ENCODE measurements around the gene C6orf47. TPM values are rescaled to one million over a fixed set of nuclear protein-coding genes. Genes with fewer than 3 reads are reported as not detected.

C6orf47 gene
- total and polyA plus RNA-seq, 2 donors (not counting 3 experiments of a cell fraction or from before 2014, with no cell fraction given): 5.8 to 12.8 TPM

GRCh38 chr6:31687860-31688693 lies 27.5 kb upstream of the C6orf47 start:
- Histone ChIP-seq H3K36me3 (ENCODE audit: control insufficient read depth in 2 of 2, extremely low read depth in 1 of 2, insufficient read depth in 2 of 2, low read length in 2 of 2) (peaks cover 0 to 37% of the 10 kb centered on the region in 2 experiments), H3K9me1 (replicated peaks; ENCODE audit: control insufficient read depth, extremely low read depth, insufficient read depth, low read length) (no peaks in the 10 kb centered on the region), H3K4me2 (ENCODE audit: insufficient read depth, low read length) (no peak overlapping the region), H3K27me3 (ENCODE audit: control insufficient read depth in 2 of 2, insufficient read depth in 2 of 2, low read length in 2 of 2) (no peaks in the 10 kb centered on the region), H3K9ac (replicated peaks; ENCODE audit: extremely low read depth, insufficient read depth, low read length) (no peak overlapping the region), H3K9me3 (replicated peaks; ENCODE audit: control insufficient read depth, insufficient read depth, low read length) (no peaks in the 10 kb centered on the region), H2AFZ (ENCODE audit: low read depth, low read length) (no peak overlapping the region), H3K4me1 (ENCODE audit: control insufficient read depth, extremely low read depth, insufficient read depth, low read length) (peaks cover 10% of the 10 kb centered on the region), H4K20me1 (replicated peaks; ENCODE audit: control insufficient read depth, extremely low read depth, insufficient read depth, low read length) (no peaks in the 10 kb centered on the region), H3K79me2 (ENCODE audit: control insufficient read depth, insufficient read depth, low read length) (no peaks in the 10 kb centered on the region), H3K4me3 (replicated peaks in 1 of 3; ENCODE audit: insufficient read depth in 1 of 3, low read depth in 1 of 3, low read length in 3 of 3) (no peak overlapping the region), H3K27ac (ENCODE audit: insufficient read depth, low read depth, low read length) (no peak overlapping the region)
- CTCF ChIA-PET: no interaction called here
- POLR2A ChIA-PET: no interaction called here
- dilution Hi-C loops (cut with MboI; ENCODE audit: extremely low pct_ligation_motif_present, low sequenced_read_pairs): no loop called here
- TF ChIP-seq EZH2 (IDR thresholded peaks at IDR 0.05; ENCODE audit: borderline replicate concordance, low read depth, low read length, severe bottlenecking): no peak
- TF ChIP-seq JUN (IDR thresholded peaks at IDR 0.05; ENCODE audit: borderline replicate concordance, insufficient read depth, insufficient read length, low read depth): no peak
- TF ChIP-seq MAX (IDR thresholded peaks at IDR 0.05; ENCODE audit: insufficient read depth, insufficient read length): no peak
- TF ChIP-seq POLR2A (IDR thresholded peaks at IDR 0.05; ENCODE audit: low read depth, low read length): no peak
- no peak for TF ChIP-seq FOS (IDR thresholded peaks at IDR 0.05; ENCODE audit: borderline replicate concordance, insufficient read depth, low read length)
- TF ChIP-seq MYC (IDR thresholded peaks at IDR 0.05; ENCODE audit: low read depth, low read length): no peak
- TF ChIP-seq POLR2AphosphoS5 (IDR thresholded peaks at IDR 0.05; ENCODE audit: insufficient read depth, low read depth, low read length): no peak
- TF ChIP-seq CTCF (IDR thresholded peaks at IDR 0.05; ENCODE audit: extremely low read depth in 1 of 2, insufficient read depth in 1 of 2, low read depth in 1 of 2, low read length in 2 of 2): no peak
- no peak for TF ChIP-seq GATA2 (IDR thresholded peaks at IDR 0.05; ENCODE audit: insufficient read depth, insufficient read length, low read depth, low read length)
- BruUV-seq (replicated peaks): no TSS peak
- FAIRE-seq: no peak
- no peak for DNase-seq (ENCODE audit: low read depth, low spot score)
- intact Hi-C loops (cut with micrococcal nuclease): no loop called here

All from endothelial cell of umbilical vein (primary cell).